ES-I3 (cell line): ENCODE data around the gene SLC4A11.

Source experiments
- H3K36me3 ChIP-seq: 2 replicates; pipeline ENCODE4 v1.6.1; 2013; ENCODE audit warnings: mild to moderate bottlenecking, low read length, control low read depth, moderate library complexity; ENCODE audit not compliant: insufficient read depth
- H3K4me1 ChIP-seq: 2 replicates; pipeline ENCODE4 v1.6.1; 2013; ENCODE audit warnings: mild to moderate bottlenecking, control low read depth, low read length; ENCODE audit not compliant: insufficient read depth
- H3K9ac ChIP-seq: 2 replicates; pipeline ENCODE4 v1.6.1; 2013; ENCODE audit warnings: low read depth, mild to moderate bottlenecking, low read length, moderate library complexity
- H3K9me3 ChIP-seq: 2 replicates; pipeline ENCODE4 v1.6.1; 2013; ENCODE audit warnings: mild to moderate bottlenecking, low read length, moderate library complexity; ENCODE audit not compliant: control insufficient read depth, insufficient read depth

The SLC4A11 gene

DNA sequence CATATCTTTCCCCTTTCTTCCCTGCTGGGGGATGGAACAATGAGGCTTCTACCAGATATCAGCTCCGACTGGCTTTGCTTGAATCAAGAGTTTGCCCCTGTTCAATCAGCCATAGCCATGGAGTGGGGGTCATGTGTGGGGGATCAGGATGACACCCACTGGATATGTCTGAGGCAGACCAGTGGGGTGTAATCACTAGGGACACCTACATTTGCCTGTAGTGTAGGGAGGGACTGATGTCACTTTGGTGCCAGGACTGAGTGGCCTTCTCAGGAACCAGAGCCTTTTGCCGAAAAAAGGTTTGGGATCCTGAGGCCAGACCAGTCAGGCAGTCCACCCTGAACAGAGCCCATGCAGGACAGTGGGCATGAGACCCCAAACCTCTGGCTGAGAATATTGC lies 28.6 kb downstream of the SLC4A11 start:
- Histone ChIP-seq H3K9ac (peak overlapping the region; percentile 71), H3K36me3 (peaks cover 5% of the 10 kb centered on the region; the same call in 1 of the 2 replicates), H3K9me3 (no peaks in the 10 kb centered on the region), H3K4me1 (no peaks in the 10 kb centered on the region; the same call in 1 of the 2 replicates)

GRCh38 chr20:3209946-3210317 lies 29.1 kb downstream of the SLC4A11 start:
- no peaks in the 10 kb centered on the region for H3K9me3 ChIP-seq
- no peaks in the 10 kb centered on the region; the same call in 1 of the 2 replicates for H3K4me1 ChIP-seq
- H3K36me3 ChIP-seq: peaks cover 5% of the 10 kb centered on the region; the same call in 1 of the 2 replicates
- H3K9ac ChIP-seq: peak overlapping the region; percentile 71

DNA sequence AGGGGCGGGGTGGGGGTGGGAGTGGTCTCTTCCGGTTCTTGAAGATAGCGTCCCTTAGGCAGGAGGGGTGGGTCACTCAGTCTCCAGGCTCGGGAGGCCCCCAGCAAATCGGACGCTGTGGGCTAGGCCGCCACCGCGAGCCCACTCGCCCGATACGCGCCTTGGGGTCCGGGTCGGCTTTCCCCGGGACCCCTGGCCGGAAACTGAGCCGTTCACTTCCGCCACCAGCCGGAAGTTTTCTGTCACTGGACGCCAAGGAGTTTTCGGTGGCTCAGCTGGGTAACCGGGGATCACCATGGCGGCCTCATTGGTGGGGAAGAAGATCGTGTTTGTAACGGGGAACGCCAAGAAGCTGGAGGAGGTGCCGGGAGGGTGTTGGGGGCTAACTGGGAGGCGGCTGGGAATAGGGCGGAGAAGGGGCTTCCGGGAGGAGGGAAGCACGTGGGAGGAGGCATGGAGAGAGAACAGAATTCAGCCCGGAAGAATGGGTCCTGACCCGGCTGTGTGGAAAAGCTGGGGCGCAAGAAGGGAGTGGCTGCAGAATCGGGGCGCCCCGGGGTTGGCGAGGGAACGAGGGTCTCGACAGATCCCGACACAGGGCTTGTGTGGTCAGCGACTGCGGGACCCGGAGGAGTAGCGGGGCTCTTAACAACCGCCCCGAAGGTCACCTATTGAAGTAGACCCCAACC lies 29.6 kb downstream of the SLC4A11 start, which contains the start of gene ITPA:
Gene ITPA, plus strand, starts transcription at position 242 of the 689 bp plus-strand sequence. Its CDS starts 54 bp downstream, at position 296.
- H3K4me1 ChIP-seq: no peaks in the 10 kb centered on the region; the same call in 1 of the 2 replicates
- H3K9ac ChIP-seq: peak within 1 kb of the TSS; percentile 71
- no peaks in the 10 kb centered on the region for H3K9me3 ChIP-seq
- peaks cover 5% of the 10 kb centered on the region; the same call in 1 of the 2 replicates for H3K36me3 ChIP-seq

DNA sequence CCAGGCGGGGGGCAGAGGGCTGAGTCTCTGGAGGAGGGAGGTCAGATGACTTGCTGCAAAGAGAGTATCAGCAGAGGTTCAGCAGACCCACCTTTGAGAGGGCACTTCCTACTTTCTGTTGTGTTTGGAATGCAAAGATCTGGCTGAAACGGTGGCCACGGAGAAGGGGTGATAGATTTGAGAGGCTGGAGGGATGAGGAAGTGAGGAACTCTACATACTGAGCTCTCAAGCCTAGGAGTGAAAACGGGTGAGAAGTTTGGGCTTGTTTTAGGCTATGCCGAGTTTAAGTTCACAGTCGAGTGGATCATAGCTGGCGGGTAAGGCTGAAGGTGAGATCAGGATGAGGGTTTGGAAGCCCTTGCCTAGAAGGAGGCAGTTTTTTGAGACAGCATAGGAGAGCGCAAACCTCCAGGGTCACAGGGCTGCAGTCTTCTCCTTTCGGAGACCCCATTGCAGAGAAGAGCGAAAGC lies 30.2 kb downstream of the SLC4A11 start:
- H3K36me3 ChIP-seq: peaks cover 5% of the 10 kb centered on the region; the same call in 1 of the 2 replicates
- no peaks in the 10 kb centered on the region for H3K9me3 ChIP-seq
- peak overlapping the region; percentile 71 for H3K9ac ChIP-seq
- H3K4me1 ChIP-seq: no peaks in the 10 kb centered on the region; the same call in 1 of the 2 replicates

- H3K36me3 ChIP-seq: peaks cover 11% of the 10 kb centered on the region
- no peaks in the 10 kb centered on the region for H3K9me3 ChIP-seq
- no peaks in the 10 kb centered on the region; the same call in 1 of the 2 replicates for H3K4me1 ChIP-seq
- peak within 1 kb of the TSS; percentile 97 for H3K9ac ChIP-seq
These were observed 34.7 kb downstream of the SLC4A11 start, which contains the start of gene DDRGK1 for GRCh38 chr20:3204124-3204794. DDRGK1 (minus strand) TSS chr20:3204682; CDS start chr20:3204627, 55 bp downstream.

- H3K4me1 ChIP-seq: no peaks in the 10 kb centered on the region; the same call in 1 of the 2 replicates
- H3K9me3 ChIP-seq: no peaks in the 10 kb centered on the region
- H3K9ac ChIP-seq: peak overlapping the region; percentile 97
- H3K36me3 ChIP-seq: peaks cover 12% of the 10 kb centered on the region
These were observed 35.5 kb downstream of the SLC4A11 start for GRCh38 chr20:3203315-3204123.

DNA sequence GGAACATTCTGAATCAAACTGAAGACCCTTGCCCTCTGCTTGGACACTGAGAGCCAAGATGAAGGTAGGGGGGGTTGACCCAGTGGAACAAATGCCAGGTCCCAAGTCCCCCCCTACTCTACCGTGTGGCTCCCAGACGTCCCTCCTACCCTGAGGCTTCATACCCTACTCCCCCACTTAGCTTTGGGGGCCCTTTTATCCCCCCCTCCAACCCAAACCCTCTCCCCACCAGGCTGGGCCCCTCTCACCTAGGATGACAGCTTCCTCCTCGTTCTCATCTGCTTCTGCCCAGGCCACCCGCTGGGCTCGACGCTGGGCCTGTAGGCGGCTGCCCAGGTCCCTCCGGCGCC lies 36.0 kb downstream of the SLC4A11 start:
- Histone ChIP-seq H3K36me3 (peaks cover 12% of the 10 kb centered on the region), H3K9ac (peak overlapping the region; percentile 97; the same call in 1 of the 2 replicates), H3K9me3 (no peaks in the 10 kb centered on the region), H3K4me1 (no peaks in the 10 kb centered on the region)

- H3K36me3 ChIP-seq: peaks cover 15% of the 10 kb centered on the region
- no peaks in the 10 kb centered on the region for H3K4me1 ChIP-seq
- no peaks in the 10 kb centered on the region for H3K9me3 ChIP-seq
- no peak overlapping the region for H3K9ac ChIP-seq
These were observed 38.8 kb downstream of the SLC4A11 start for GRCh38 chr20:3199976-3200755.

DNA sequence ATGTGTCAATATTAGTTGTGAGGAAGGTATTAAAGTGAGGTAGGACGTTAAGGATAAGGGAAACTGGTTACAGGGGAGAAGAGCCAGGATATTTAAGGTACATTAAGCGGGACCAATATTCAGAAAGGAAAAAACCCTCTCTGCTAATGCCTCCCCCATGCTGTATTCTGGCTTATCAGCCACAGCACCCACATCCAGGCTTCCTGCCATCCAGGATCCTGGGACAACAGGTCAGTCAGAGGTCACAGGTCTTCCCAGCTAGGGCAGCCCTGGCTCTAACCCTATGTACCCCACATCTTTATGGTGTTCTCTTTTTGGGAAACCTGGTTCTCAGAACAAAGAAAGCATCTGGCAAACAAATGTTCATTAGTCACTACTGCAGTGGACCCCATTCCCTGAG lies 39.8 kb downstream of the SLC4A11 start:
- H3K36me3 ChIP-seq: peaks cover 15% of the 10 kb centered on the region

GRCh38 chr20:3195590-3196237 lies 43.3 kb downstream of the SLC4A11 start:
- Histone ChIP-seq H3K9me3 (no peaks in the 10 kb centered on the region), H3K36me3 (peaks cover 14% of the 10 kb centered on the region), H3K9ac (no peak overlapping the region), H3K4me1 (no peaks in the 10 kb centered on the region)

More for the DNA sequence above, 39.8 kb downstream of the SLC4A11 start:
- H3K9me3 ChIP-seq: no peaks in the 10 kb centered on the region
- H3K9ac ChIP-seq: no peak overlapping the region
- H3K4me1 ChIP-seq: no peaks in the 10 kb centered on the region

GRCh38 chr20:3194617-3195280 lies 44.2 kb downstream of the SLC4A11 start:
- H3K9ac ChIP-seq: no peak overlapping the region
- no peaks in the 10 kb centered on the region for H3K4me1 ChIP-seq
- H3K36me3 ChIP-seq: peaks cover 16% of the 10 kb centered on the region
- no peaks in the 10 kb centered on the region for H3K9me3 ChIP-seq

DNA sequence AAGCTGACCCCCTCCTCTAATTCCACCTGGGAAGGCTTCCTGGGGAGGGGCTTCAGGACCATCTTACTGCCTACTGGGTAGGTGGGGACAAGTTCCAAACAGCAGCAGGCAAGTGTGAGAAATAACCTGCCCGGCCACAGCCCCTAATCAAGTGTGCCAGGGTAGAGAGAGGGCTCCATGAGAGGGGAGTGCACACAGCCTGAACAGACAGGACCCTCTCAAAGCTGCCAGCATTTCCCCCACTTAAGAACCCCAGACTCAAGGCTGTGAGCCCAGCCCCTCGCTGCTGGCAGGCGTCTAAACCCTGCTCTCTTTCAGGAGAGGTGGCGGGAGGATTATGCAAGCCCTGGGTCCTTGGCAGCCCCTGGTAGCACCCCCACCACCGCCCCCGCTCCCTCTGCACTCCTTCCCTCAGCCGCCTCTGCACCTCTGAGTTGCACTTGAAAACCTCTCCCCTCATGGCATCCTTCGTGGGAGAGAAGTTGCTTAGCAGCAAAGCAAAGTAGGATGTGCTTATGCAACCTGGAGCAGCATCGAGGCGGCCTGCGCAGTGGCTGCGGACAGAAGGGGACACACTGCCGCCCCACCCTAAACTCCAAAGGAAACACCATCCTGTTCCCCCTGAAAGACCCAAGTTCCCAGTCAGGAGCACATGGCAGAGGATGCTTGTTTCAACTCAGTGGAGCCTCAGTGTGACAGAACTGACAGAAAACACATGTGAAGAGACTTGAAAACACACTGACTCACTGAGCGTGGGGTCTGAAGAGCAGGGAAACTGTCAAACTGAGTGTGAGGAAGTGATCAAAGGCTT lies 45.0 kb downstream of the SLC4A11 start:
- Histone ChIP-seq H3K4me1 (no peaks in the 10 kb centered on the region), H3K36me3 (peaks cover 11% of the 10 kb centered on the region), H3K9me3 (no peaks in the 10 kb centered on the region), H3K9ac (no peak overlapping the region)
